GM23248 (cell line): ENCODE measurements around the gene SORL1-AS1.

Experiments used
- EZH2 ChIP-seq: fragments of 200-600 bp; sonication (generic); IDR thresholded peaks from 2 replicates; pipeline ENCODE4 v1.6.1; 2018; ENCODE audit warnings: antibody characterized with exemption, mild to moderate bottlenecking; ENCODE audit not compliant: insufficient read depth, poor library complexity, severe bottlenecking
- EZH2phosphoT487 ChIP-seq: fragments of 200-600 bp; sonication (generic); IDR thresholded peaks from 2 replicates; pipeline ENCODE4 v1.6.1; 2018; ENCODE audit warnings: antibody characterized with exemption, moderate library complexity, mild to moderate bottlenecking, low read depth; ENCODE audit not compliant: insufficient read depth

DNA sequence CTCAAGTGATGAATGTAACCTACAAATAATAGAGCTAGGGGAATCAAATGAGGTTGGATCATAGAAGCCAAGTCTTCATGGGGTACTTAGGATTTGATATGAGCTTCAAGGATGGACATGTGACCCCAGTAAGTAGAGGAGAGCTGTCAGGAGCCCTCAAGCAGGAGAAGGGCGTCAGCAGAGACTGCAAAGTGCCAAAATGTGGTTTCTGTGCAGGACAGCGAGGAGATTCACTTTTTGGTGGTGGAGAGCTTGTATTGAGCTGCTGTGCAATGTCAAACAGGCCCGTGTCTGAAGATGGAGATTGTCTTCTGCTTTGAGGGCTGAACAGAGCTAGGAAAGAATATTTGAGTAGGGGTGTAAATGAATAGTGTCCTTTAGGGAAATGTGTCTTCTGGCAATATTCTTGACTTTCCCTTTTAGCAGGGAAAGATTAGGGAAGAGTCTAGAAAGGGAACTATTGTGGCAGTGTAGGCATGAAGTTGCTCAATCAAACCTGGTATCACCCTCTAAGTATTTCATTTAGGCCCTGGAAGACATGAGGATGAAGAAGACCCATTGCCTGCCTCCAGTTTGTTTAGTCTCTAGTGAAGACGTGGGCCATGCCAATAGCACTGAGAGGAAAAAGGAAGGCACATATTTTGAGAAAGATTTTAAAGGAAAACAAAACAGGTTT lies 31.2 kb upstream of the SORL1-AS1 start:
- TF ChIP-seq EZH2 (no peak), EZH2phosphoT487 (no peak)
